ENCODE data around the gene SMIM33.

GRCh38 chr5:139435676-139436075, 35.1 kb upstream of the SMIM33 start:
- TF ChIP-seq CTCF (IDR thresholded peaks at IDR 0.05) (no peak), EZH2 (IDR thresholded peaks at IDR 0.05) (no peak)
